Hepatocyte (in vitro differentiated cells): ENCODE data around the gene NSUN6. TPM values are rescaled to one million over a fixed set of nuclear protein-coding genes. Genes with fewer than 3 reads are reported as not detected.

Experiments
- DNase-seq: peaks from one replicate; pipeline ENCODE4 v3.0.0-alpha.2; 2016; ENCODE audit warnings: low spot score
- H2AFZ ChIP-seq: fragments of 200-600 bp; sonication (generic); 2 replicates; pipeline ENCODE4 v1.6.0; 2016; ENCODE audit warnings: antibody characterized with exemption, mild to moderate bottlenecking
- H3K27ac ChIP-seq: fragments of 200-600 bp; sonication (generic); 2 replicates; pipeline ENCODE4 v1.5.1; 2016; ENCODE audit warnings: mild to moderate bottlenecking
- H3K27me3 ChIP-seq: fragments of 200-600 bp; sonication (generic); 2 replicates; pipeline ENCODE4 v1.6.1; 2016
- H3K36me3 ChIP-seq: fragments of 200-600 bp; sonication (generic); replicated peaks from 2 replicates; pipeline ENCODE4 v1.5.1; 2016; ENCODE audit warnings: low read depth; ENCODE audit not compliant: insufficient read depth
- H3K4me1 ChIP-seq: fragments of 200-600 bp; sonication (generic); 2 replicates; pipeline ENCODE4 v1.5.1; 2016; ENCODE audit warnings: mild to moderate bottlenecking, moderate library complexity; ENCODE audit not compliant: insufficient read depth
- H3K4me2 ChIP-seq: fragments of 200-600 bp; sonication (generic); 2 replicates; pipeline ENCODE4 v1.6.0; 2016
- H3K4me3 ChIP-seq: fragments of 200-600 bp; sonication (generic); 2 replicates; pipeline ENCODE4 v1.5.1; 2016; ENCODE audit warnings: mild to moderate bottlenecking
- H3K79me2 ChIP-seq: fragments of 200-600 bp; sonication (generic); 2 replicates; pipeline ENCODE4 v1.6.0; 2017; ENCODE audit warnings: mild to moderate bottlenecking
- H3K9me2 ChIP-seq: fragments of 200-600 bp; sonication (generic); replicated peaks from 2 replicates; pipeline ENCODE4 v1.6.0; 2017; ENCODE audit warnings: mild to moderate bottlenecking; ENCODE audit not compliant: insufficient read depth
- H3K9me3 ChIP-seq: fragments of 200-600 bp; sonication (generic); 2 replicates; pipeline ENCODE4 v1.5.1; 2016; ENCODE audit warnings: low read depth, mild to moderate bottlenecking
- H4K20me1 ChIP-seq: fragments of 200-600 bp; sonication (generic); 2 replicates; pipeline ENCODE4 v1.6.0; 2016; ENCODE audit warnings: mild to moderate bottlenecking; ENCODE audit not compliant: insufficient read depth, poor library complexity, severe bottlenecking
- CTCF ChIP-seq: fragments of 200-600 bp; sonication (generic); IDR thresholded peaks from 2 replicates; pipeline ENCODE4 v1.5.1; 2016; ENCODE audit warnings: antibody characterized with exemption, mild to moderate bottlenecking; ENCODE audit not compliant: poor library complexity
- EZH2 ChIP-seq: fragments of 200-600 bp; sonication (generic); IDR thresholded peaks from 2 replicates; pipeline ENCODE4 v1.6.1; 2016; ENCODE audit warnings: antibody characterized with exemption, mild to moderate bottlenecking, borderline replicate concordance
- EZH2phosphoT487 ChIP-seq: fragments of 200-600 bp; sonication (generic); IDR thresholded peaks from one replicate; pipeline ENCODE4 v1.6.1; 2018; ENCODE audit warnings: antibody characterized with exemption, mild to moderate bottlenecking, low read depth, moderate library complexity; ENCODE audit not compliant: unreplicated experiment, severe bottlenecking
- WGBS: methylation state at CpG from one replicate; pipeline ENCODE4 v1.1.6; 2016; ENCODE audit warnings: low lambda C conversion rate; ENCODE audit errors: missing lambda C conversion rate; 5-methylcytosine and 5-hydroxymethylcytosine counted together
- polyA plus RNA-seq: library from polyadenylated mRNA; unstranded; fragments of >200 nt; fragmentation: Nextera tagmentation; extraction: Ambion mirVana; gene quantifications from 2 replicates; pipeline ENCODE4 v1.2.1, GENCODE V29; 2016
- total RNA-seq: library from RNA; depleted of rRNA; stranded (reverse); fragments of >200 nt; gene quantifications from 2 replicates; pipeline ENCODE4 v1.2.3, GENCODE V29; 2014

The NSUN6 gene
- total and polyA plus RNA-seq, 2 experiments from 2014 or later, result 12.2 to 14.6 TPM

- H3K79me2 ChIP-seq, result no peaks in the 10 kb centered on the region
- DNase-seq, result no peak
- no peak for TF ChIP-seq EZH2
- TF ChIP-seq EZH2phosphoT487, result no peak
- TF ChIP-seq CTCF, result no peak
These were observed 111.2 kb downstream of the NSUN6 start for GRCh38 chr10:18540195-18540594.

GRCh38 chr10:18539335-18539734 lies 112.1 kb downstream of the NSUN6 start:
- no peak for DNase-seq
- H3K27ac ChIP-seq, result no peak overlapping the region
- H3K4me2 ChIP-seq, result no peak overlapping the region
- H3K79me2 ChIP-seq, result no peaks in the 10 kb centered on the region
- H3K36me3 ChIP-seq, result no peaks in the 10 kb centered on the region
- TF ChIP-seq CTCF (no peak), EZH2phosphoT487 (no peak), EZH2 (no peak)
- H3K27me3 ChIP-seq, result no peaks in the 10 kb centered on the region
- no peaks in the 10 kb centered on the region for H4K20me1 ChIP-seq
- 93% methylated on average over 22 of the region's 22 CpGs for WGBS
- no peak overlapping the region for H2AFZ ChIP-seq
- no peaks in the 10 kb centered on the region for H3K4me1 ChIP-seq
- no peaks in the 10 kb centered on the region for H3K9me2 ChIP-seq
- no peaks in the 10 kb centered on the region for H3K9me3 ChIP-seq
- no peak overlapping the region for H3K4me3 ChIP-seq

More at GRCh38 chr10:18540195-18540594, 111.2 kb downstream of the NSUN6 start:
- H3K4me3 ChIP-seq, result no peak overlapping the region
- H3K4me2 ChIP-seq, result no peak overlapping the region
- no peaks in the 10 kb centered on the region for H3K9me2 ChIP-seq
- H3K27me3 ChIP-seq, result no peaks in the 10 kb centered on the region
- H3K27ac ChIP-seq, result no peak overlapping the region
- H3K4me1 ChIP-seq, result no peaks in the 10 kb centered on the region
- no peak overlapping the region for H2AFZ ChIP-seq
- H3K9me3 ChIP-seq, result no peaks in the 10 kb centered on the region
- no peaks in the 10 kb centered on the region for H3K36me3 ChIP-seq
- H4K20me1 ChIP-seq, result no peaks in the 10 kb centered on the region

- no peak overlapping the region for H3K4me2 ChIP-seq
- no peaks in the 10 kb centered on the region for H3K36me3 ChIP-seq
- no peak overlapping the region for H3K27ac ChIP-seq
- H3K79me2 ChIP-seq, result no peaks in the 10 kb centered on the region
- no peak overlapping the region for H2AFZ ChIP-seq
- TF ChIP-seq EZH2, result no peak
- H3K9me2 ChIP-seq, result no peaks in the 10 kb centered on the region
- H4K20me1 ChIP-seq, result no peaks in the 10 kb centered on the region
- WGBS, result 83% methylated on average over 5 of the region's 5 CpGs
- H3K4me1 ChIP-seq, result no peaks in the 10 kb centered on the region
- no peaks in the 10 kb centered on the region for H3K9me3 ChIP-seq
- H3K4me3 ChIP-seq, result no peak overlapping the region
- H3K27me3 ChIP-seq, result no peaks in the 10 kb centered on the region
- no peak for DNase-seq
These were observed 117.5 kb downstream of the NSUN6 start for GRCh38 chr10:18533896-18534295.

GRCh38 chr10:18532881-18533535 lies 118.4 kb downstream of the NSUN6 start:
- H3K4me2 ChIP-seq, result no peak overlapping the region
- H3K4me3 ChIP-seq, result no peak overlapping the region
- no peak overlapping the region for H2AFZ ChIP-seq
- no peak for DNase-seq
- no peak for TF ChIP-seq EZH2phosphoT487
- TF ChIP-seq EZH2, result no peak
- no peak for TF ChIP-seq CTCF
- no peaks in the 10 kb centered on the region for H3K9me2 ChIP-seq
- H3K27me3 ChIP-seq, result no peaks in the 10 kb centered on the region
- H3K79me2 ChIP-seq, result no peaks in the 10 kb centered on the region
- 83% methylated on average over 7 of the region's 7 CpGs for WGBS
- no peaks in the 10 kb centered on the region for H3K4me1 ChIP-seq
- no peaks in the 10 kb centered on the region for H4K20me1 ChIP-seq
- H3K36me3 ChIP-seq, result no peaks in the 10 kb centered on the region
- no peaks in the 10 kb centered on the region for H3K9me3 ChIP-seq
- no peak overlapping the region for H3K27ac ChIP-seq
